ENCODE data around the gene RPS29.
"Not testable (repeated sequence)": the region's sequence is repeated elsewhere in the genome, so short reads cannot be mapped to it uniquely, and the experiment has no call there.

The RPS29 gene

GRCh38 chr14:49585803-49586672 lies at the start of gene RPS29:
Gene RPS29, minus strand, starts transcription at chr14:49586380. Its CDS starts 34 bp downstream, at chr14:49586346.
- DNase-seq (ENCODE audit: low read depth in 2 of 2) = peak; percentile 96

DNA sequence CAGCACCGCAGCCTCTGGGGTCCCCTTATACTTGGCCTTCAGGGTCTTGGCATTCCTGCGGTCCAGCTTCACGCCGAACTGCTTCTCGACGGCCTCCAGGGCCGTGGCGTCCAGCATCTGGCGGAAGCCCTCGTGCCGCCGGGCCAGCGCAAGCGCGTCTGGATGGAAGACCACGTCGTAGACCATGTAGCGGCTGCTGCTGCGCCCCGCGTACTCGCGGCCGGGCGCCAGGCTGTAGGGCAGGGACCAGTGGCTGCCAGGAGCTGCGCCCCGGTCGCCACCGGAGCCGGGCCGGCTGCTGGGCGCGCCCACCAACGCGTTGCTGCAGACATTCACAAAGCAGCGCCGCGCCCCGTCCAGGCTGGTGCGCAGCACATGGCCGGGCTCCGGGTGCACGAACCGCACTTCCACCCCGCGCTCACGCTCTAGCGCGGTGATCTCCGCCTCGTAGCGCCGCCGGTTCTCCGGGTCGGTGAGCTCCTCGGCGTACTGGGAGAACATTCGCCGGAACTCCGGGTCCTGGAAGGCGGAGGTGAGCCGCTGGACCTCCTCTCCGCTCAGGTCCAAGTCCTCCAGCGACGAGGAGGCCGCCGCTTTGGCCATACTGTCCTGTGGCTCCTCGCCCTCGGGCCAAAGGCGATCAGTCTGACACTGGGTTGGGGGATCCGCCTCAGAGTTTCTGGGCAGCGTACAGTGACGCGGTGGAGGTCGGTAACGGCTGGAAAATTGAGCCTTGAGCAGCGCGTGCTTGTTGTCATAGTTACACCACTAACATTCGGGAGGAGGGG lies 48.6 kb upstream of the RPS29 start, which contains the start of gene DNAAF2:
Gene DNAAF2, minus strand, starts transcription at position 698 of the 788 bp plus-strand sequence. Its CDS starts 95 bp downstream, at position 603.
- peak; percentile 34 to 39 for DNase-seq (ENCODE audit: low read depth in 2 of 2)

- DNase-seq (ENCODE audit: low read depth in 2 of 2) = peak; percentile 82 to 90
Observed at GRCh38 chr14:49633640-49634546, 47.7 kb upstream of the RPS29 start.

GRCh38 chr14:49623941-49624839 lies 38.0 kb upstream of the RPS29 start:
- no peak for DNase-seq (ENCODE audit: low read depth in 2 of 2)

DNA sequence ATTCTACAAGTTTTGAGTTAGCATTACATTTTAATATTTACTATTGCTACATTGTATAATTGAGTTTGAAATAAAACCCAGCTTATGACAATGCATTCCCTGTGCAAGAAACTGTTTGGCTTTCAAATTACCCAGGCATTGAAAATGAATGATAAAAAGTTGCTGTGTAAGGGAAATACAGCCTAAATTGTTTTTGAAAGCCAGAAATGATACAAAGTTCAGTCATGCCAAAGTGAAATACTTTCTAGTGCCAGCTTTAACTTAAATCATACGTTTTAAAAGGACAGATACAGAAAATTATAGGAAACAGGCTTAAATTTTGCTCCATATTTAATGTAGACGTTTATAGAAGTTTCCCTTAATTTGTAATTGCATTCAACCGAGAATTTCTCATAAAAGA lies 37.2 kb upstream of the RPS29 start:
- DNase-seq (ENCODE audit: low read depth in 2 of 2) = no peak

DNA sequence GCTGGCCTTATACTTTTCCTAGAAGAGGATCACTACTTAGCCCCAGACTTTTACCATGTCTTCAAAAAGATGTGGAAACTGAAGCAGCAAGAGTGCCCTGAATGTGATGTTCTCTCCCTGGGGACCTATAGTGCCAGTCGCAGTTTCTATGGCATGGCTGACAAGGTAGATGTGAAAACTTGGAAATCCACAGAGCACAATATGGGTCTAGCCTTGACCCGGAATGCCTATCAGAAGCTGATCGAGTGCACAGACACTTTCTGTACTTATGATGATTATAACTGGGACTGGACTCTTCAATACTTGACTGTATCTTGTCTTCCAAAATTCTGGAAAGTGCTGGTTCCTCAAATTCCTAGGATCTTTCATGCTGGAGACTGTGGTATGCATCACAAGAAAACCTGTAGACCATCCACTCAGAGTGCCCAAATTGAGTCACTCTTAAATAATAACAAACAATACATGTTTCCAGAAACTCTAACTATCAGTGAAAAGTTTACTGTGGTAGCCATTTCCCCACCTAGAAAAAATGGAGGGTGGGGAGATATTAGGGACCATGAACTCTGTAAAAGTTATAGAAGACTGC lies 35.9 kb upstream of the RPS29 start:
- no peak for DNase-seq (ENCODE audit: low read depth in 2 of 2)

DNA sequence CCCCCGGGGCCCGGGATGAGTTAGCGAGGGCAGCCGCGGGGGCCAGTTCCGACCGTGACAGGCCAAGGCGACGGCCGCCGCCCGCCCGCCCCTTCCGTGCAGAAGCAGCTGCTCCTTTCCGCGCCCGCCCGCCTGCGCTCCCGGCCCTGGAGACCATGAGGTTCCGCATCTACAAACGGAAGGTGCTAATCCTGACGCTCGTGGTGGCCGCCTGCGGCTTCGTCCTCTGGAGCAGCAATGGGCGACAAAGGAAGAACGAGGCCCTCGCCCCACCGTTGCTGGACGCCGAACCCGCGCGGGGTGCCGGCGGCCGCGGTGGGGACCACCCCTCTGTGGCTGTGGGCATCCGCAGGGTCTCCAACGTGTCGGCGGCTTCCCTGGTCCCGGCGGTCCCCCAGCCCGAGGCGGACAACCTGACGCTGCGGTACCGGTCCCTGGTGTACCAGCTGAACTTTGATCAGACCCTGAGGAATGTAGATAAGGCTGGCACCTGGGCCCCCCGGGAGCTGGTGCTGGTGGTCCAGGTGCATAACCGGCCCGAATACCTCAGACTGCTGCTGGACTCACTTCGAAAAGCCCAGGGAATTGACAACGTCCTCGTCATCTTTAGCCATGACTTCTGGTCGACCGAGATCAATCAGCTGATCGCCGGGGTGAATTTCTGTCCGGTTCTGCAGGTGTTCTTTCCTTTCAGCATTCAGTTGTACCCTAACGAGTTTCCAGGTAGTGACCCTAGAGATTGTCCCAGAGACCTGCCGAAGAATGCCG lies 35.1 kb upstream of the RPS29 start:
- DNase-seq (ENCODE audit: low read depth in 2 of 2) = no peak

DNA sequence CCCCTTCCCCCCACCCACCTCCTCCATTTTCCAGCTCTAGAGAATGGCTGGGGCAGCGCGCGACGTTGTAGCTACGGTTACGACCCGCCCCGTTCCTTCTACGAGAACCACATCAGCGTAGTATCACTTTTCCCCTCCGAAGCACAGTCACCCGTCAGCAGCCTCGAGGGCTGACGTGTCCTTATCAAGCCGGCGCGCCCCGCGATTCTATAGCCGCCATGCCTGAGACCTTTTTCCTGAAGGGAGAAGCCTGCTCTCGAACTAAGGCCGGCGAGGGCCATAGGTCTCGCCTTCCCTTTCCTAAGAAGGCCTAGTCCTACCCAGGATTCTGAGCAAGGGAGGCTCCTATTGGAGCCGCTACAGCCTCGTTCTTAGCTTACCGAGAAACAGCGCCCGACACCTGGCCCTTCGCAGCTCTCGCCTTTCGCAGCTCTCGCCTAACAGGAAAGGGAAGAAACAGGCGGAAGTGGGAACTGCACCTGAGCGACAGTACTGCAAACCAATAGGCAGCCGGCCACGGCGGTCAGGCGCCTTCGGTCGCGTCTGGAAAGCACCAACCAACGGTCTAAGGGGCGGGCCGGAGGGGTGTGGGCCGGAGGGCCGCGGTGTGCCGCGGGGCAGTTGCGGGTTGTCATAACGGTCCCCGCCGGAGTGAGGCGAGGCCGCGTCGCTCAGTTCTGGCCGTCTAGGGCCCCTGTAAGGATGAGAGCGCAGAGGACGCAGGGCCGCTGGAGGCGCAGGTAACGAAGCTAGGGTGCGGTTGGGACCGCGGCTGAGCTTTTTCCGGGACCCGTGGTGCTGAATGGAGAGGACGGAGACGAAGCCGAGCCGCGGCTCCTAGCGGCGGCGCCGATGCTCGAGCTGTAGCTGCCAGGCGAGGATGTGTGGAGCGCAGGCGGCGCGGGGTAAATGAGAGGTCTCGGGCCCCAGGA lies 34.3 kb upstream of the RPS29 start, which contains the start of the genes MGAT2 and RPL36AL:
Gene MGAT2, plus strand, starts transcription at position 618 of the 932 bp plus-strand sequence. CDS start 470 bp downstream, outside the sequence.
Gene RPL36AL, minus strand, starts transcription at position 445 of the 932 bp plus-strand sequence. CDS start 1,522 bp downstream, outside the sequence.
- DNase-seq (ENCODE audit: low read depth in 2 of 2) = peak; percentile 86

DNA sequence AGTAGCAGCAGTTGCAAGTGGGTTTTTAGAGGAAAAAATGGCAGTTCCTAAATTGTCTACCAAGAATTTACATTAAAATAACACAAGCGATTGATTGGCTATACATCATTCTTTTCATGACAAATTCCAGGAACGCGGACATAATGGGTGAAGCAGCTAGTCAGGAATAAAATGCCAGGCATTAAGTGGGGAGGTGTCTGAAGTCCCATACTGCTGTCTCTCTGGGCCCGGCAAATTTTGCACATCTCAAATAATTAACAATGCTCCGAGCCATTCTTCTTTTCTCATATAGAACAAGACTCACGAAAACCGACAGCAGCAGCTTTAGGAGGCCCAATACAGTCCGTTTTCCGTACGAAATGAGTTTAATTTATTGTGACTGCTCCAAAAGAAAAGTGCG lies 33.5 kb upstream of the RPS29 start:
- no peak for DNase-seq (ENCODE audit: low read depth in 2 of 2)

GRCh38 chr14:49619273-49619672 lies 33.1 kb upstream of the RPS29 start:
- DNase-seq (ENCODE audit: low read depth in 2 of 2) = not testable (repeated sequence)

DNA sequence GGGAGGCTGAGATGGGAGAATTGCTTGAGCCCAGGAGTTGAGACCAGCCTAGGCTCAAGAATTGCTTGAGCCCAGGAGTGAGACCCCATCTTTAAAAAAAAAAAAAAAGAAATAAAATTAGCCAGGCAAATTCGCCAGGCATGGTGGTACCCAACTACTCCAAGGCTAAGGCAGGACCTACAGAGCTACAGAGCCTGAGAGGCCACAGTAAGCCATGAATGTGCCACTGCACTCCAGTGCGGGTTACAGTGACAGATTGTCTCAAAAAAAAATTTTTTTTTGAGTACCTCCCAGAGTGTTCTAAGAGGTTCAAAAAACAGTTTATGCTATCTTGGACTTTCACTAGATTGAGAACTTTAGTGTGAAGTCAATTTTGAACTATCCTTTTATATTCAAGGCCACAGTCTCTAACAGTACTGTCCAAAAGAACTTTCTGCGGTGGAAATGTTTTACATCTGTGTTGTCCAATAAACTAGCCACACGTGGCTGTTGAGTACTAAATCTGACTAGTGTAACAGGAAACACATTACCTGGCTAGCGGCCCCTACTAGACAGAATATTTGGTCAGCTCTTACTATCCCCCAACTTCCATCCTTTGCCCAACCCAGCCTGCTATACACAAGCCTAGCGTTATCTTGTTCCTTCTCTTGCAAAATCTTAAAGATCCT lies 31.8 kb upstream of the RPS29 start:
- DNase-seq (ENCODE audit: low read depth in 2 of 2) = no peak

DNA sequence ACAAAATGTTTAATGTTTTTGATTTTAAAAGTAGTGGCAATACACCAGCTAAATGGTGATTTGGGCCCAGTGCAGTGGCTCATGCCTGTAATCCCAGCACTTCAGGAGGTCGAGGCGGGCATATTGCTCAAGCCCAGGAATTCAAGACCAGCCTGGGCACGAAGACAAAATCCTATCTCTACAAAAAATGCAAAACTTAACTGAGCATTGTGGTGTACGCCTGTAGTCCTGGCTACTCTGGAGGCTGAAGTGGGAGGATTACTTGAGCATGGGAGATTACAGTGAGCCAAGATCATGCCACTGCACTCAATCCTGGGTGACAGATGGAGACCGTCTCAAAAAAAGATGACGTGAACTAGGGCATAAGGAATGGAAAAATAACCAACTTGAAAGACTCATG lies 29.6 kb upstream of the RPS29 start:
- DNase-seq (ENCODE audit: low read depth in 2 of 2) = no peak

DNA sequence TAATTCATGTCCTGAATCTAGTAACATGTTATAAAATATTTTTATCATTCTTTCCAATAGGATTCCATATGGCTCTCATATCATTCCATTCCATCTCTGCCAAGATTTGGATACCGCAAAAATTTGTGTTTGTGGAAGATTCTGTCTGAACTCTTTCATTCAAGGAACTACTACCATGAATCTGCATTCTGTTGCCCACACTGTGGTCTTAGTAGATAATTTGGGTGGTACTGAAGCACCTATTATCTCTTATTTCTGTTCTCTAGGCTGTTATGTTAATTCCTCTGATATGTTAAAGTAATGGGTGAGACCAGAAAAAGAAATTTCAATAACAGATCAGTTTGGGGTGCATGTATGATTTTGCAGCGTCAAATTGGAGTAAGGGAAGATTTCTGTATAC lies 28.0 kb upstream of the RPS29 start:
- no peak for DNase-seq (ENCODE audit: low read depth in 2 of 2)

GRCh38 chr14:49612671-49613070 lies 26.5 kb upstream of the RPS29 start:
- DNase-seq (ENCODE audit: low read depth in 2 of 2) = no peak

DNA sequence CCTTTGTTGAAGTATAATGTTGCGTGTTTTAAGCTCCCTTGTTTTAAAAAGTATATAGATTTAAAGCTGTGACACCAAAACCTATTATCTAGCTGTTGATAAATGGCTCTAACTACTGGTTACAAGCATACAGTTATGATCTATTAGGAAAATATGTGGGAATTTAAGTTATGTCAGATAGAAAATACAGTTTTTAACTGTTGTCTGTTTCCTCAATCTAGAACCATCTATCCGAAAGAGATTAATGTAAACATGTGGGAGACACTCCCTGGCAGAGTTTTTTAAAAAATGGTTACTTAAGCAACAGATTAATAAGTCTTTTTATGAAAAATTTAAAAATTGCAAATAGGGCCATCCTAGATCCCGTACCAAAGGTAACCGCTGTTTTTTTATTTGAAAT lies 26.1 kb upstream of the RPS29 start:
- no peak for DNase-seq (ENCODE audit: low read depth in 2 of 2)

- DNase-seq (ENCODE audit: low read depth in 2 of 2) = no peak
Observed at GRCh38 chr14:49607583-49607982, 21.4 kb upstream of the RPS29 start.

DNA sequence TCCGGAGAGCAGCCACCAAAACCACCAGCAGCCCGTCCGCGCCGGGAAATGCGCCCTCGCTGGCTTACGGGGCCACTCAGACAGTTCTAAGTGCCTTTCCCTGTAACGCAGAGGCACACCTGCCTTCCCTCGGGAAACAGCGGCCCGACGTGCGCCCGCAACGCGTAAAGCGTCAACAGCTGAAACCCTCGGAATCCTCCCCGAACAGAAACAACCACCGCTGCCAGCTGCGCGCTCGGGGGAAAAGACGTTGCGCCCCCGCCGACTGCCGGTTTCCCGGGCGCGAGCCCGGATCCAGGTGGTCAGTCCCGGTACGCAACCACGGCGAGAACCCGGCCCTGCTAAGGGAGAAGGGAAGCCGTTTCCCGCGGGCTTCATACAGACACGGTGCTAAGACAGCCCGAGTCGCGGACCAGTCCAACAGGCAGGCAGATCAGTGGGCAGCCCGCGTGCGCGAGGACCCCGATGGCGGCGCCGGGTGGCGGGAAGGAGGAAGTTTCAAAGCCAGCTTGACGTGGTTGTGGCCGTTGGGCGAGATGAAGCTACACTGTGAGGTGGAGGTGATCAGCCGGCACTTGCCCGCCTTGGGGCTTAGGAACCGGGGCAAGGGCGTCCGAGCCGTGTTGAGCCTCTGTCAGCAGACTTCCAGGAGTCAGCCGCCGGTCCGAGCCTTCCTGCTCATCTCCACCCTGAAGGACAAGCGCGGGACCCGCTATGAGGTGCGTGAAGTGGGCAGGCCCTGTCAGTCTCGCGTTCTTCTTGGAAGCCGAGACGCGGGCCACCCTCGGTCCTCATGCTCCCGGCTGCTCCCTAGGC lies 12.5 kb upstream of the RPS29 start, which contains the start of gene LRR1:
Gene LRR1, plus strand, starts transcription at position 456 of the 816 bp plus-strand sequence. Its CDS starts 81 bp downstream, at position 537.
- DNase-seq (ENCODE audit: low read depth in 2 of 2) = peak; percentile 67 to 69
